ENCODE results near the gene SMYD3.

Gene SMYD3

GRCh38 chr1:246302251-246302625, 204.8 kb downstream of the SMYD3 start:
- no peak for DNase-seq

- DNase-seq, result no peak
Observed at GRCh38 chr1:246301553-246302250, 205.4 kb downstream of the SMYD3 start.

GRCh38 chr1:246300626-246301549, 206.2 kb downstream of the SMYD3 start:
- no peak for DNase-seq

- DNase-seq, result no peak
Observed at GRCh38 chr1:246297279-246298265, 209.5 kb downstream of the SMYD3 start.

GRCh38 chr1:246295968-246296367, 211.1 kb downstream of the SMYD3 start:
- DNase-seq, result no peak

GRCh38 chr1:246295340-246295739, 211.7 kb downstream of the SMYD3 start:
- DNase-seq, result no peak

- no peak for DNase-seq
Observed at GRCh38 chr1:246294263-246294662, 212.8 kb downstream of the SMYD3 start.

GRCh38 chr1:246293366-246294121, 213.5 kb downstream of the SMYD3 start:
- DNase-seq, result no peak

GRCh38 chr1:246292571-246292970, 214.5 kb downstream of the SMYD3 start:
- DNase-seq, result no peak

GRCh38 chr1:246291127-246291526, 216.0 kb downstream of the SMYD3 start:
- no peak for DNase-seq

- no peak for DNase-seq
Observed at GRCh38 chr1:246283771-246284410, 223.2 kb downstream of the SMYD3 start.

- no peak for DNase-seq
Observed at GRCh38 chr1:246281639-246282038, 225.4 kb downstream of the SMYD3 start.

GRCh38 chr1:246281195-246281594, 225.9 kb downstream of the SMYD3 start:
- no peak for DNase-seq

GRCh38 chr1:246280551-246280950, 226.5 kb downstream of the SMYD3 start:
- no peak for DNase-seq

GRCh38 chr1:246279402-246279801, 227.7 kb downstream of the SMYD3 start:
- no peak for DNase-seq

- no peak for DNase-seq
Observed at GRCh38 chr1:246278371-246278770, 228.7 kb downstream of the SMYD3 start.

- DNase-seq, result no peak
Observed at GRCh38 chr1:246275036-246275435, 232.0 kb downstream of the SMYD3 start.

GRCh38 chr1:246274186-246274585, 232.9 kb downstream of the SMYD3 start:
- no peak for DNase-seq

GRCh38 chr1:246271516-246271915, 235.6 kb downstream of the SMYD3 start:
- no peak for DNase-seq

- no peak for DNase-seq
Observed at GRCh38 chr1:246270236-246270635, 236.8 kb downstream of the SMYD3 start.

GRCh38 chr1:246269466-246269865, 237.6 kb downstream of the SMYD3 start:
- DNase-seq, result no peak

- no peak for DNase-seq
Observed at GRCh38 chr1:246267896-246268295, 239.2 kb downstream of the SMYD3 start.
